Measurements from ENCODE around the gene TNKS2.
"Not testable (repeated sequence)": the region's sequence is repeated elsewhere in the genome, so short reads cannot be mapped to it uniquely, and the experiment has no call there.

TNKS2 gene

DNA sequence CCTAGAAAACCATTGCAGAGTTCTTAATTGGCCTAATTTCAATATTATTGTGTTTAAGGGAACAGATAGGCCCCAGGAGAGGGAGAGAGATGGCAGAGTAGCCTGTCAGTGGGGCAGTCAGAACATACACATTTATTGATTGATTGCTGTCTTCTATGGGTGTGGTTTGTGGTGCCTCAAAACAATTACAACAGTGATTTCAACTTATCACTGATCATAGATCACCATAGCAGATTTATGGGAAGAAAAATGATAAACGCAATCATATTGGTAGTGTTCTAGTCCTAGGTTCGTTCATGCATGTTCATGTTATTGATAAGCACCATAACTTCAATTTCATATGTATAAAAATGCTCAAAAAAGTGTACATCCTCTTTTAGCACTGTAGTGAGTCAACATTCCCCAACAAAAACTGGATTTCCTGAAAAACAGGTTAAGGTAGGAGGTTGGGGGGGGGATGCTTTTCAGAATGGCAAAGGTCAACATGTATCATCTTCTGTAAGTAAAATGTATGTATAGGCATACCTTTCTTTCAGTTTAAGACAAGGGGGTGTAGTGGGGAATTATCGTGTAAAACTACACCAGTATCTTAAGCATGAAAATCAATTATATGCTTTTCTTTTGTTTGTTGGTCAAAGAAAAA, 1.1 kb upstream of the TNKS2 start:
- DNase-seq: no peak

DNA sequence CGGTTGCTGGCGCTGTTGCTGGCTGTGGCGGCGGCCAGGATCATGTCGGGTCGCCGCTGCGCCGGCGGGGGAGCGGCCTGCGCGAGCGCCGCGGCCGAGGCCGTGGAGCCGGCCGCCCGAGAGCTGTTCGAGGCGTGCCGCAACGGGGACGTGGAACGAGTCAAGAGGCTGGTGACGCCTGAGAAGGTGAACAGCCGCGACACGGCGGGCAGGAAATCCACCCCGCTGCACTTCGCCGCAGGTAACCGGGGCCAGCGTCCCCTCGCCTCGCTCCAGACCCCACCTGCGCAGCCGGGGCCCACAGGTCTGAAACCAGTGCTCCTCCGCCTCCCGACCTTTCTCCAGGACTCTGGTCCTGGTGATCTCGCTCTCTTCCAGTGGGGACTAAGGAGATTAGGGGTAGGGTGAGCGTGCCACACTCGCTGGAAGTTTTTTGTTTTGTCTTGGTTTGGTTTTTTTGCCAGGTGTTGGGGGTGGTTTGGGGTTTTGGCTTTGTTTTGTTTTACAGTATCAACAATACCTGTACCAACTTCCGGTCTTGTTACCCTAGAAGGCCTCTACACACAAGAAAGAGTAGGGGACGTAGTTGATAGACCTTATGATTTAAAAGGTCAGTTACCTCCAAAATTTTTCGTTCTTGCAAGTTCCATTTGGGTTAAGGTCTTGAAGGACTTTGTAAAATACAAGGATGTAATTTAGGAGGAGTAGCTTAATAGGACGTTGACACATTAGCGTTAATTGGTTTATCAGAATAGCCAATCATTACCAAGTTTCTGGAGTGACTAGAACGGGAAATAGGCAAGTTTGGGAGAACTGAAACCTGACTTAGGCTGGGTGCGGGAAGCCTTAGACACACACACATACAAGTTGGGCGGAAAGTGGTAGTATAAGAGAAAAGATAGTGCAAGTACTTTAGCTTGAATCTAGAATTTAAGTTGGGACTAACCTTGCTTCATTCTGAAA, 704 bp downstream of the TNKS2 start:
- peak; percentile 69 for DNase-seq

DNA sequence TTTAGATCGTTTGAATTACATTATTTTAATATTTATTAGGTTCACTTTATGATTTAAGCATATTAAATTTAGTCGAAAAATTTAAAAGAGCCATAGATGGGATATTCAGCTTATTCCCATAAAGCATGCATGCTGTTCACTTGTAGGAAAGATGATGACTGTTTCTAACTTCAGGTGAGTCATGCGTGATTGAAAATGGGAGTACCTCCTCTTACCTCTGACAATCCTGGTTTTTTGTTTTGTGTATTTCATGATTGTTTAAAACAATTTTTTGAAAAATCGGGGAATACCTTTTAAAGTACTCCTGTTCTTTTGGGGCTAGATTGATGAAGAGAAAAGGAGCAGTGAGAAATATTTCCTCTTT, 1.4 kb downstream of the TNKS2 start:
- DNase-seq: no peak

DNA sequence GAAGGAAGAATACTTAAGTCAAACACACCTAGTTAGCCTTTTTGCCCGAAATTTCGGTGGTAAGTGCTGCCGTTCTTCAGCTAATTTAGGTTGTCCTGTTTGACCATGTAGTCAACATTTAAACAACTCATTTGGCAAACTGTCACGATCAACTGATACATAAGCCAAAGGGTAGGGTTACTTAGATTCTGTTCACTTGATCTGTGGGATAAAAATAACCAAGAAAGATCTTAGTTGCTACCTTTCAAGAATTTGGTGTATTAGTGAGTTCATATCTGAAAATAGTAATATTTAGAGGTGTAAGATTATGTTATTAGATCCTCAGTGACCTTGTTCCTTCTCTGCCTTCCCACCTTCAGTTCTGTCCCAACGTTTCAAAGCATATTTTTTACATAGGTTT, 2.0 kb downstream of the TNKS2 start:
- no peak for DNase-seq

DNA sequence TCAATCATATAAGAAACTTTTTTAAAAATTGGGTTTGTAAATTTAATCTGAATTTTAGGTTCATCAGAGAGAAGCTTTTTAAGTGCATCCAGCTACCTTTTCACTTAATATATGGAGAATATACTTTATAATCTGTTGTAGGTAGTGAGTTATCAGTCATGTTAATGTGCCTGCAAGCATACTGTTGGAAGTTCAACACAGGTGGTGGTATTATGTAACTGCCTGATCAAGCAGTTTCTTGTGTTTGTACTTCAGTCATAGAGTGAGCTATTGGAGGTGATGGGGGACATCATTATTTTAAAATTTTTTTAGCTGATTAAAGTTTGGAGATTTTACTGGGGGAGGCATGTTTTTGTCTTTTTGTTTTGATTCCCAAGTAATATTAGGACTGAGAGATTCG, 2.5 kb downstream of the TNKS2 start:
- DNase-seq: no peak

DNA sequence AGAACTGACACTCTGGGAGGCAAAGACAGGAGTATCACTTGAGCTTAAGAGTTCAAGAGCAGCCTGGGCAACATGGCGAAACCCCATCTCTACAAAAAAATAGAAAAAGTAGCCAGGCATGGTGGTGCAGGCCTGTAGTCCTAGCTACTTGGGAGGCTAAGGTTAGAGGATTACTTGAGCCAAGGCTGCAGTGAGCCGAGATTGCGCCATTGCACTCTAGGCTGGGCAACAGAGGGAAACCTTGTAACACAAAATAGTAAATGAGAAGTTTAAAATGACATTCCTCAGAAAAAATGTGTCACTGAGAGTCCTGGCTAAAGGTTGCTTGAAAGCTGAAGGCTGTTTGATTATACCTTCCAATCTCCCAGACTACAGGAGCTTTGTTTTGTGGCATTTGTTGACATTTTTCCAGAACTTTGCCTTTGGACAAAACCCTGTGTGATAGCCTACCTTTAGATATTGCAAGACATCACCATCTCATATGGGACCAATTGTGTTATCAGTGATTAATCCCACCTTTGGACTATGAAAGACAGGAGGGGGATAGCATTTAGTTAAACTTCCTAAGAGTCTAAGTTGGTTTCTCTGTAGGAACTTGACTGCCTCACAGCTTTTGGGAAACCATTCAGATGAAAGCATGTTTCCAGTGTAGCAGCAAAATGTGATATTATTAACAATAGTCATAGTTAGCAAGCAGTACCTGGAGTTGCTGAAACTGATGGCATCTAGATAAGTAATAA, 5.3 kb downstream of the TNKS2 start:
- DNase-seq: no peak

DNA sequence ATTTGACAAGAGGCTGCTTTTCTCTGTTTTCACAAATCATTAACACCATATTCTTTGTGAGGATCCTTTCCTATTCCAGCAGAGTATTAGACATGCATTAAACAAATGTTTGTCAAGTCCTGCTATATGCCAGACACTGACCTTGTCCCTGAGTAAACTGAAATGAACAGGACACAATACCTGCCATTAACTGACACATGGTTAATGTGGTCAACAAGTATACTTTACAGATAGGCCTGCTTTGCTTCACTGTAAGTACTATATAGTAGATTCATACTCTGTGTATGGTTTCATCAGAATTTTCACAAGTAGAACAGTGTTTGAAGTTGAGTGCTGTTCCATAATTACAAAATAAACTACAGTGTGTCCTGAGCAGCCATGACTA, 5.9 kb downstream of the TNKS2 start:
- no peak for DNase-seq

DNA sequence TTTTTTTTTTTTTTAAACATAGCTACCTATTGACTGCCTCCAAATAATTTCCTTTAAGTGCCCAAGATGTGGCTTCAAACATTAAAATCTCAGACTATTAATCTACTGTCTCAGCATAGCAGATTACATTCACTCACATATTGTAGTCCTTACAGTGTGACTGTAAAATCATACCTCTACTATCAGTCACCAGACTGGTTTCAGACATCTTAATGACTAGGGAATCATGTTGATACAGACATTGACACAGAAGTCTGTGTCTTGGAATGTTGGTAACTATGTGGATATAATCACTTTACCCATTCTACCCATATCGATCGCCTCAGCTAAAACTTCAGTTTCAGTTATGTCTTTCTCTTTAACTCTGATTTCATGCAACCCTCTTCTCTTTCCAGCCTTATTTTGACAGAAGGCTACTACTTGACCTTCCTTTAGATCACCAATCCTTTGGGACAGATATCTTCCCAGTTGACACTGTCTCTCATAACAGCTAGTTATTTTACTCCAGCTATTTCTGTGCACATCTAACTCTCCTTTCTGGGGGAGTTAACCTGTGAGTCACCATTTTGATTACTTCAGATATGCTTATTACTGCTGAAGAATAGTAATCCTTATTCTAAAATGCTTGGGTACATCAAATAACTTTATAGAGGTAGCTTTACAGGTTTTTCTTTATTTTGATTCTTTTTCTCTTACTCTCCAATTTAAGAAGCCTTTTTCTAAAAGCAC, 7.0 kb downstream of the TNKS2 start:
- DNase-seq: no peak

DNA sequence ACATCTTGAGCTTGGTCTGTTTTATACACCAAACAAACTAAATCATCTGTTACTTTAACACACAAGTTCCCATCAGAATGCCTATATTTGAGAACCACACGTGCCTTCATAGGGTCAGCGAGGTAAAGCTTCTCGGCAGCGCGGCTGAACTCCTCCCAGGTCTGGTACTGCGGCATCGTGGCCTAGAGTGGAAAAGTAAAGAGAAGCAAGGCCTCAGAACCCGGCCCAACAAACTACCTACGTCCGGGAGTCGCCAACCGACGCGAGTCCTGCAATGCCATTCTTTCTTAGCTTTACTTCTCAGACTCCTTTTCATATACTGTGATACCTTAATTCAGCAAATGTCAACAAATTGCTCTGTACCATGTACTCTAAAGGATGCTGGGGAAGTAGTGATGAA, 9.0 kb downstream of the TNKS2 start:
- DNase-seq: not testable (repeated sequence)

DNA sequence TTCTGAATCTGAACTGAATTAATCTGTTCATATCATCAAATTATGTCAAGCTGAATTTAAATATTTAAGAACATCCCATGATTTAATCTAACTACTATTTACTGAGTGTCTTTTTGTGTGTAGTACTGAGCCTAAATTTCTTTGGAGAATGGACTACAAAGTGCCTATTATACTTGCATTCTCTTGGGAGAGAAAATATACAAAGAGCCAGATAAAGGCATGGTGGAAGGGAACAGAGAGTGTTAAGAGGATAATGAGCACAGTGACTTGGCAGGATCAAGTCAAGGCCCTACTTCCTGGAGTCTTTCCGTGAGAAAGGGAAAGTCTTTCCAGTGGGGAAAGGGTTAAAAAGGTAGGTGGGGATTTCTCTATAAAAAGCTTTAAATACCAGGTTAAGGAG, 15.0 kb downstream of the TNKS2 start:
- DNase-seq: no peak

DNA sequence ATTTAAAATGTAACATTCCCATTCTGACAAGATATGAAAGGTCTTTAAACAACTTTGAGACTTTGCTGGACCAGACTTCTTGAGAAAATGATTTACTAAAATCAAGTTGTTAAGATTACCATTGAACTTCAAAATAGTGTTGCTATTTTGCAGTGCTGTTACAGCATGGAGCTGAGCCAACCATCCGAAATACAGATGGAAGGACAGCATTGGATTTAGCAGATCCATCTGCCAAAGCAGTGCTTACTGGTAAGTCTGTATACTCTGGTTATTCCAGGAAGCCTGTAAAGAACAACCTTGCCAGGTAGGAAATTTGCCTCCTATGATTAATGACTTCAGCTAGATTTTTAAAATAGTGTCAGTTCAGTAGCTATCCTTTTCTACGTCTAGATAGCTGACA, 18.8 kb downstream of the TNKS2 start:
- DNase-seq: no peak

DNA sequence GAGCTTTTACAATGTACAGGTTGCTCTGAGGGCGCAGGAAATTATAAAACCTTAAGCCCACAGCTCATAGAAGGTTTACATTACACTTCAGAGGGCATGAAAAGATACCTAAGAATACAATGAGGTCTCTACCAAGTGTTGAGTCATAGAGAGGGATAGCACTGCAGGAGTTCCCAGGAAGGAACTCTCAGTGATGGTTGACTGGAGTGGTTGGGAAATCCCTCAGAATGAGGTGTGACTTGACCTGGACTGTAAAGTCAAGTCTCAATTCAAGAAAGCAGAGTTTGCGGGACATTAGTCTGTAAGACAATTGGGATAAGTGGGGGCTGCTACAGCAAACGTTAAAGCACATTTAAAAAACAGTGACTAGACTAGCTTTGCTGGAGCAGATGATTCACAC, 21.9 kb downstream of the TNKS2 start:
- DNase-seq: no peak

DNA sequence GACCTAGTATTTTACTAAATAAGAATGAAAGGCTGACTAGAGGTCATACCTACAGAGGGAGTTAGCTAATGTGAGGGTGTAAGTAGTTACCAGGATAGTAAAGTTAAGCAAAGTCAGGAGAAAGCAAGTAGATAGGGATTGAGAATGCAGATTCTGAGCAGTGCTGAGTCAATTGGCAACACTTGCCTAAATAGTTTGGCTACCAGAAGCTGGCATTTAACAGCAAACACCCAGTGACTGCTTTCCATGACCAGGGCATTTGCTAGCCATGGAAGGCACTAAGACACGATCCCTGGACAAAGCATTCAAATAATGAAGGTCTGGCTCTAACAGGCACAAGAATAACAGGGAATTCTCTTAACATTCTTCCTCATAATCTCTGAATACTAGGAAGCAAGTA, 25.9 kb downstream of the TNKS2 start:
- DNase-seq: no peak

DNA sequence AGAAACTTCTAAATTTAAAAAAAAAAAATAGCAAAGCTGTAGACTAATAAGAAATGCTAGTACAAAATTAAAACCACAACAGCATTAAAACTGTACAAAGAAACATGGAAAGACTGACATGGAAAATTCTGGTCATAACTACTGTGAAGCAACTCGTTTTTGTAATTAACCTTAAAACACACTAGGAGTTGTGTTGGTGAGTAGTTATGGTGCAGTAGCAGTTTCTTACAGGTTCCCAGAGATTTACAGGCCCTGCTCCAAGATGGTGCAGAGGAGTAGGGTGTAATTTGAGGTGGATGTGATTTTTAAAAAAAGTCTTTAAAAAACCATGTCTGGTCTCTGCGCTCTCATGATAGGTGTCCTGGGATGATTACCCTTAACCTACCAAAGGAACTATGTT, 31.0 kb downstream of the TNKS2 start:
- no peak for DNase-seq

DNA sequence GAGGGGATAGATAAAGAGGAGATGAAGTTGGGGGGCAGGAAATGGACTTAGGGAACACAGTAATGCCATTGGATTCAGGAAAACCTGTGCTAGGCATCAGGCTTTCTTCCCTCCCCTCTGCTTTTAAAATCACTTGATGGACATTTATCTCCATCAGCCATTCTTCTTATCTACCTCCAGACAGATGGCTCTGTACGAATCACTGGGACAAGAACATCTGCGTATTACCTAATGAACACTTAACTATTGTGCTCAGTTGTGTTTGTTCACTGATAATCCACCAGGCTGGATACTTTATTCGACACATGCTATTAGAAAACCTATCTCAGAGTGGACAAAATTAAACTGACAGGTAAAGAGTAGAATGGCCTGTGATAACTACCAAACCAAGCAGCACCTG, 40.0 kb downstream of the TNKS2 start:
- DNase-seq: no peak

DNA sequence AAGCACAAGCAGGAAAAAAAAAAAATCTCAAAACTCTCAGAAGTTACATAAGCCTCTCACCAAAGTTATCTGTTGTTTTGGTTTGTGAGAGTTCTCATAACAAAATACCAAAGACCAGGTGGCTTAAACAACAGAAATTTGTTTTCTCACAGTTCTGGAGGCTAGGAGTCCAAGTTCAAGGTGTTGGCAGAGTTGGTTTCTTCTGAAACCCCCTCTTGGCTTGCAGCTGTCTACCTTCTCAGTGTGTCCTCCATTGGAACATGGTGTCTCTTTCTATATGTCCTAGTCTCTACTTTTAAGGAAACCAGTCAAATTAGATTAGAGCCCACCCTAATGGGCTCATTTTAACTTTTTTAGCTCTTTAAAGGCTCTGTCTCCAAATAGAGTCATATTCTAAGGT, 44.9 kb downstream of the TNKS2 start:
- no peak for DNase-seq

DNA sequence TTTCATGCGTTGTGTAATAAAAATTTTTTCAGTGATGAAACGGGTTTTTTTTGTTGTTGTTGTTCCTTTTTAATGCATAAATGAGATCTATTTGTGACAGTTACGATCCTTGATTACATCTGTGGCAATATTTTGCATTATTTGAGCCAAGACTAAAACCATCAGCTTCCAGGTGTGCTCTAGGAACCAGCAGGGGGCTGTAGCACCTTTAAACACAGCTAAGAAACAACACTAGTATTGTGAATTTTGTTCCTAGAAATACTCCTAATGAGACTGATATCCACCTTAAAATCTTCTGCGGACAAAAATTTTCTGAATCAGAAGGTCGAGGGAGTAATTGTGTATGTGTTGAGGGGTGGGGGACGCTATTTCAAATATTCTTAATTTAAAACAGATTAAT, 58.4 kb downstream of the TNKS2 start:
- DNase-seq: no peak

DNA sequence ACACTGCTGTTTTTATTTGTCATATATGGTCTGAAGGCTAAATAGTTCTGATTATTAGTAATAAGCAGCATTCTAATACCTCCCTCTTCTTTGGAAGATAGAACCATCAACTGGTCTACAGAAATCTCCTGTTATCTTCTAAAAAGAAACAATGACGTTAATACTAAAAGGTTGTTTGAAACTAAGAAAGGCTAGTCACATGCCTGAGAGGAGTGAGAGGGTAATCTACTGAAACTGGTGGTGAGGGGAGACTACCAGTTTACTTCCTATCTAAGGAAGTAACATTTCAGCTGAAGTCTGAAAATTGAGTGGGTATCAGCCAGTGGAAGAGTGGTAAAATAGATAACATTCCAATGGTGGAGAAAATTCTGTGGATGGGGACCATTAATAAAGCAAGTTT, 62.7 kb downstream of the TNKS2 start:
- no peak for DNase-seq

DNA sequence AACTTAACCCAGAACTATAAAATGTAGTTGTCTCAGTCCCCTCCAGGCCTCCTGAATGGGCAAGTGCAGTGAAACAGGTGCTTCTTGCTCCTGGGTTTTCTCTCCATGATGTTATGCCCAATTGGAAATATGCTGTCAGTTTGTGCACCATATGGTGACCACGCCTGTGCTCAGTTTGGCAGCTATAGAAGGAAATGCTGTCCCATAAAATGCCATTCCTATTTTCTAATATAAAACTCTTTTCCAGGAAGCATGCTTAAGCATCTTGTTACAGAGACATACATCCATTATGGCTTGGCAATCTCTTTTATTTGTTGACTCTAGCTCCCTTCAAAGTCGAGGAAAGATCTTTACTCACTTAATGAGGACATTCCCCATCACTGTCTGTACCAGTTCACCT, 65.9 kb downstream of the TNKS2 start:
- no peak for DNase-seq

DNA sequence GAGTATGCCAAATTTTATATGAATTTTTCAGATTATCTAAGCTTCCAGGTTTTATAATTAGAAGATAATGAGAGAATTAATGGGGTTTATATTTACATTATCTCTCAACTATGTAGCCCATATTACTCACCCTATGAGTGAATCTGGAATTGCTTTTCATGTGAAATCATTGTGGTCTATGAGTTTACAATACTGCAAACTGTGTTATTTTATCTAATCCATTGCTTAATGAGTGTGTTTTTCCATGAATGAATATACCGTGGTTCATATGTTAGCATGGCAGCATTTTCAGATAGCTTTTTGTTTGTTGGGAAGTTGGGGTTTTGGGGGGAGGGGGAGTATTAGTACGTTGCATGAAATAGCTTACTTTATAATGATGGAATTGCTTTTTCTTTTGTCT, 66.5 kb downstream of the TNKS2 start:
- DNase-seq: no peak

DNA sequence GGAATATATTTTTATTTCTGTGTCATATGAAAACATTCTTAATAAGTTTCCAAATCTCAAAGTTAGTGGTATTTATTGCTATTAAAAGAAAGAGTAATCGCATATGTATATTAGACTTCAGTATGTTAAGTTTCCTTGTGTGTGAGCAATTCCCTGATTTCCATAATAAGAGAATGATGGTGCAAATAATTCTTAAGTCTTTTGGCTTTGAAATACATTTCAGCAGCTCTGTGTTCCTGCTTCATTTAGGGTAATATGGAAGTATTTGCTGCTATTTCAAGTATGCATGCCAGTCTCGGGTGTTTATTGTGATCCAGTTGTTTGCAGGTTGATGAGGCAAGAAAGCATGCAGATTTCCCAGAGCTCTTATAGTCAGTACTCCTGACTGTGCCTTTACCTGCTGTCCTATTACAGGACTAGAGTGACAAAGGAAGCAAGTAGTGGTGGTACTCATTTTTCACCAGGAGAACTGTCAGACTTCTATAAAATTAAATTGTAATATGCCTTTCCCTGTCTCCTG, 67.4 kb downstream of the TNKS2 start:
- no peak for DNase-seq

DNA sequence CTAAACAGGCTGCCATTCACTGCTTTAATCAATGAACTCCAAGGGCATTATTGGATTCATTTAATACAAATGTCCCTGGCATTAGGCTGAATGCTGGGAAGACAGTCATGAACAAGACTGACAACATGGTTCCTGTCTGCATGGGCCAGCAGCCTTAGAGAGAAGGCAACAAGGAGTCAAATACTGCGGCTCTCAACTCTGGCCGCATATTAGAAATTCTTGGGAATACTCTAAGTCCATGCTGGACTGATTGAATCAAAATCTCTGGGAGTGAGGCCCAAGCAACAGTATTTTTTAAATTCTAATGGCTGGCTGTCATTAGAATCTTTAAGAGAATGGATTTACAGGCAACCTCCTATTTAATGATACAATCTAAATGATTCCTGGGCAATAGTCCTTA, 76.9 kb downstream of the TNKS2 start:
- DNase-seq: no peak

DNA sequence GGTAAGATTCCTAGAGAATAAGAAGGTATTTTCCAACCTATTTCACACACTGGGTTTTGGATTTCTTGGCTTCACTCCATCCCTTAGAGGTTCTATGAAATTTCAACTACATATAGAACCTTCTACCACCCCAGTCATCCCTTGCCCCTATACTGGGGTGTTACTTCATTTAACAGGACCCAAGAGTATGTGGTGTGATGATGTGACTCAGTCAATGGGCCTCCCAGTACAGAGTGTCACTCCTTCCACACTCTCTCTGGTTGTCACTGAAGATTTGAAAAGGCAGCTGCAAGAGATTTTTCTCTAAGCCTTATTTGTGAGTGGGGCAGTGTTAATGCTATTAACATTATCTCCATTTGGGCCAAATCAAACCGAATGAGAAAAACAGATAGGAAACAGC, 77.6 kb downstream of the TNKS2 start:
- no peak for DNase-seq

Data from central memory CD4-positive, alpha-beta T cell (primary cell).